H54 (cell line): ENCODE measurements around the gene CDC27.
"Not testable (repeated sequence)": the region's sequence is repeated elsewhere in the genome, so short reads cannot be mapped to it uniquely, and the experiment has no call there.

Experiments used
- DNase-seq: peaks from one replicate; pipeline ENCODE4 v3.0.0; 2011; ENCODE audit warnings: low spot score, mixed read lengths; ENCODE audit not compliant: insufficient read length
- FAIRE-seq: peaks from 3 replicates; lab custom pipeline; 2011; peaks lifted over from hg19 to GRCh38; lab: Jason Lieb, UNC
- POLR2A ChIP-seq: IDR thresholded peaks from 2 replicates; pipeline ENCODE4 v1.6.1; 2011; ENCODE audit warnings: low read depth, mild to moderate bottlenecking, low read length

The CDC27 gene

DNA sequence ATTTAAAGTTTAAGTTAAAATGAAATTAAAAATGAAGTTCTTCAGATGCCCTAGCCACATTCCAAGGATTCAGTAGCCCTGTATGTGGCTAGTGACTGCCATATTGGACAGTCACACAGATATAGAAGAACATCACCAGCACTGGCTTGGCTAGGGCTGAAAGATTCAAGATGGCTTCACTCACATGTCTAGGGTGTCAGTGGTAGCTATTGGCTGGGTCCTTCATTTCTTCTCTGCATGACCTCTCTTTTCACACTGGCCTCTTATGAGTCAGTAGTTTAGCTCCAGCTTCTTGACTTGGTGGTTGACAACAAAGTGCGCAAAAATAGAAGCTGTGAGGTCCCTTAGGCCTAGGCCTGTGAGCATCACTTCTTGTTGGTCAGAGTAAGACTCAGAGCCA is 1.7 kb upstream of the CDC27 start:
- no peak for FAIRE-seq

DNA sequence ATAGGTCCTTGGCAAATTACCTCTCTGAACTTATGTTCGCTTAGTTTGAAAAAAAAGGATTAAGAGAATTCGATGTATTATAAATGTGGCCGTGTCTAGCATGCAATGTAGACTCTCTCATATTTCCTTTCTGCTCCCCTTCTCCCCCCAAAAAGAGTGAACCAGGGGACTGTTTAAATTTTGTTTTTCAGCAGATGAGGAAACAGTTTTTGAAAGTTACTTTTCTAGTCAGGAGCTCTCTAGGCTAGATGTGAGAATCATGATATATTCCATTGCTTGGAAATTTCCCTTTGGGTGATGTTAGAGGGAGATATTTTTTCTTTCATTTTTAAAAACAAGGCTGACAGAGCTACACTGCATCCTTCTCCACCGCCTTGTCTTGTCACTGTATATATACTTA is 1.1 kb upstream of the CDC27 start:
- DNase-seq = no peak
- no peak for FAIRE-seq
- TF ChIP-seq POLR2A = no peak

More for the DNA sequence above, 1.7 kb upstream of the CDC27 start:
- DNase-seq = no peak
- TF ChIP-seq POLR2A = no peak

DNA sequence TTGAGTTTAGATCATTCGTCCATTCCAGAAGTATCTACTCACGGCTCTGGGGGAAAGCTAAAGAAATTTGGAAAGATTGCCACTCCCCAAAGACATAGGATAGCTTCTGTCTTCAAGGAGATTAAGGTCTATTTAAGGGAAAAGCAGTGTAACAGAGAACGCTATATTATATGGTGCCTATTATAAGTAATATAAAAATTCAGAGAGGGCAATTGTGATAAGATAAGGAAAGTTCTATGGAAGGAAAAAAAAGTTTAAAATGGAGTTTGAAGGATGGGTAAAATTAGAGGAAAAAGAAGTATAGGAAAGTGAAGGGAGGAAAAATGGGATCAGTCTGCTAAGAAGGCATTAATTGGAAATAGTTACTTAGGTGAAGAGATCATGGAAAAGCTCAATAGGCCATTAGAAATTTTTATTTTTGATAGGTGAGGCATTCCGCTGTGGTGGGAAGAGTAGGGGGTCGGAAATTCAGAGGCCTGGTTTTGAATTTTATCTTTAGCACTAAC is 690 bp upstream of the CDC27 start:
- no peak for DNase-seq
- no peak for FAIRE-seq
- no peak for TF ChIP-seq POLR2A

DNA sequence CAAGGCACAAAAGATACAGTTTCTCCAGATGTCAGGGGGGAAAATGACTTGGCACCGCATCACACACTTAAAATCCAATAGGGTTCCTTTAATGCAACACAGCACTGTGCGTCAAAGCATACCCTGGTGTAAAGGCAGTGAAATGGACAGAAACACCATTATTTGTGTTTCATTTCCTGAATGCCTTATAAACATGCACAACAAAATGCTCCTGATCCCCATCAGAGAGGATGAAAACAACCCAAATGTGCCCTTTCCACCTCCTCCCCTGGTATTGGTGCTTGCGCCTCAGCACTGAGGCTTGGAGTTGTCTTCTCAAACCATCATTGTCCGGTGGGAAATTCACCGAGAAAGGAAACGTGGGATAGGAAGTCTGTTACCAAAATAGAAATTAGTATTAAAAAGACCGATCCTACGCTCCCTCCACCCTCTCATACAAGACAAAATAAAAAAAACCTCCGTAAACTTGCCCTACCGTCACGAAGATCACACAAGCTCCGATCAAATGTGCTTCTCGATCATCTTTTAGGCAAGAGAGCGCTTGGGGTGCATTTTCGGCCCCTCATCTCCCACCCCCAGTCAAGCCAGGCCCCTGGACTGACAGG is 722 bp downstream of the CDC27 start:
- no peak for TF ChIP-seq POLR2A
- DNase-seq (peak; percentile 29), FAIRE-seq (no peak)

DNA sequence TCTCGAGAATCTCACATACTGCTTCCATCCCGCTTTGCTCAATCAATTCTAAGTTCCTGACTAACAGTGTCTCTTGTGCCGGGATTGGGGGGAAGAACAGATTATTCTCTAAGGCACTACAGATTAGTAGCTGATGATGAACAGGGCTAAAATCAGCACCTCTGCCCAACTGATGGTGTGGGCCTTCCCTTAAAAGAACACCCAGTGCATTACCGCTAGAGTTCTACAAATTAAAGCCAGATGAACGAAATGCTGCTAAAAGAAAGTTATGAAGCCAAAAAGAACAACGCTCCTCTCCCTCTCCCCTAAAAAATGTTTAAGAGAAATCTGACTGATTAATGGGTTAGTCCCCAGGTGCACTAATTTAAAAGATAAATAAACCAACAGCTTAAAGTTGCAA is 4.4 kb downstream of the CDC27 start:
- FAIRE-seq = no peak
- no peak for TF ChIP-seq POLR2A
- no peak for DNase-seq

DNA sequence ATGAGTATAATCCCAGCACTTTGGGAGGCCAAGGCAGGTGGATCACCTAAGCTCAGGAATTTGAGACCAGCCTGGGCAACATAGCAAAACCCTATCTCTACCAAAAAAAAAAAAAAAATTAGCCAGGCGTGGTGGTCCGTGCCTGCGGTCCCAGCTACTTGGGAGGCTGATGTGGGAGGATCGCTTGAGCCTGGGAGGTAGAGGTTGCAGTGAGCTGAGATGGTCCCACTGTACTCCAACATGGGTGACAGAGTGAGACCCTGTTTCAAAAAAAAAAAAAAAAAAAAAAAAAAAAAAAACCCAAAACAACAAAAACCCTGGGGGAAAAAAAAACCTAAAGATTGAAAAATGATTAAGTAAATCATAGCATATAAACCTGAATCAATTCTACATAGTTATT is 8.1 kb downstream of the CDC27 start:
- FAIRE-seq, DNase-seq: not testable (repeated sequence)

DNA sequence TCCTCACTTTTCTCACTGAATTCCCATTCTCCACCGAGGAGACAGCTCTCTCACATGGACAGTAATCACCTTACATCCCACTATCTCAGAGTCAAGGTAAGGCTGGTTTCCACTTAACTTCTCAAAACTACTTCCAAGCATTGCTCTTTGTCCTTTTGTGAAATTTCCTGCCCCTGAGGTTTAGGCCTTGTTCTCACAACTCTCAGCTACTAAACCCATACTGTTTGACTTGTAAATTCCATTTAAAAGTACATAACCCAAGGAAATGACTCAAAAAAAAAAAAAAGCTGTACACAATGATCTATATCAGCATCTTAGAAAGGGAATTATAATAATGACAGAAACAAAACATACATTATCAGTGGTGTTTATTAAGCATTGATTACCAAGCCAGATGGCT is 8.8 kb downstream of the CDC27 start:
- no peak for TF ChIP-seq POLR2A
- DNase-seq (no peak), FAIRE-seq (no peak)

DNA sequence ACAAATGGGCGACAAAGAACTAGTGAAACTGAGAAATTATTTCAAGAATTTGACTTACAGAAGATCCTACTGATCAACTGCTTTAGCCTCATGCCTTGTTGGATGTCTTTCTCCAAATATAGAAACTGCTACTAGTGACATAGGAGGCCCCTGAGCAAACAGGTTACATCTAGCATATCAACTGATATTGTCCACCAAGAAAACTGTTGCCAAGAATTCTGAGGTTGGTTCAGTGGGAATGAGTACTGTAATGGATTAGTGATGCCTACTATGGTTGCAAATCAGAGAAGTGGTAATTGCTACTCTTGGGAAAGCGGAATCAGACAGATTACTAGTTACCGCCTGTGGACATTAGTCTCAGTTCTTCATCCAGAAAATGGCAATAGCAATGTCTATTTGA is 10.0 kb downstream of the CDC27 start:
- DNase-seq (no peak), FAIRE-seq (no peak)

DNA sequence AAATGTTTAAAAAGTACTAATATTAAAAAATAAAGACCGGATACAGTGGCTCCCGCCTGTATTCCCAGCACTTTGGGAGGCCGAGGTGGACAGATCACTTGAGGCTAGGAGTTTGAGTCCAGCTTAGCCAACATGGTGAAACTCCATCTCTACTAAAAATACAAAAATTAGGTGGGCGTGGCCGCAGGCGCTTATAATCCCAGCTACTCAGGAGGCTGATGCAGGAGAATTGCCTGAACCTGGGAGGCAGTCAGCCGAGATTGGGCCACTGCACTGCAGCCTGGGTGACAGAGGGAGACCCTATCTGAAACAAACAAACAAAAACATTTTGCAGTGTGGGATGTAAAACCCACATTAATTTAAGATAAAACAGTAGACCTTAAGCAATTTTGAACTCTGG is 11.8 kb downstream of the CDC27 start:
- no peak for FAIRE-seq
- no peak for DNase-seq
- TF ChIP-seq POLR2A = no peak

More for the DNA sequence above, 10.0 kb downstream of the CDC27 start:
- TF ChIP-seq POLR2A = no peak

DNA sequence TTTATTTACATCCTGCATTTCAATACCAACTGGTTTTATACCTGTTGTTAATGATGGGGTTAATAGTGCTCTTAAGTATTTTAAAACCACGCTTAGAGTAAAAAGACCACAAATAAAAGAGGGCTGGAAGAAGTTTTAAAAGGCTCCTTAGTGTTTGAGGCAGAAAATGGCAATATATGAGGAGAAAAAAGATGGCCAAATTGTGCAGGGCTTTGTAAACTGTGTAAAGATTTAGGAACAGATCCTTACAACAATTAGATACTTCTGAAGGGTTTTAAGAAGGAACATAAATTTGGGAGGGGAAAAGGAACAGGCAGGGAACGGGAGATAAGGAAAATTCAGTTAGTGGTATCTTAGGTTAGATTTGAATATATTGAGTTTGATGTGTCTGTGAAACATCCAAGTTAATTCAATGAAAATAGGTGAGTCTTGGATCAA is 12.7 kb downstream of the CDC27 start:
- TF ChIP-seq POLR2A = no peak
- FAIRE-seq = no peak
- DNase-seq = no peak

DNA sequence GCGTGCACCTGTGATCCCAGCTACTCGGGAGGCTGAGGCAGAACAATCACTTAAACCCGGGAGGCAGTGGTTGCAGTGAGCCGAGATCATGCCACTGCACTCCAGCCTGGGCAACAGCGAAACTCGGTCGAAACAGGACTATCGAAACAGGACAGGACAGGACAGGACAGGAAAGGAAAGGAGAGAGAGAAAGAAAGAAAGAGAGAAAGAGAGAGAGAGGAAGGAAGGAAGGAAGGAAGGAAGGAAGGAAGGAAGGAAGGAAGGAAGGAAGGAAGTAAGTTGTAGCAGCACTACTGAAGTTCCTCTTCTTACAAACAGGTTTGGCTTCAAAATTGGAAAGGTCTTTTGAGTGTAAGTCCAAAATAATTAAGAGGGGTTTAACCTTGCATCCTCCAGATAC is 14.3 kb downstream of the CDC27 start:
- not testable (repeated sequence) for FAIRE-seq, DNase-seq

DNA sequence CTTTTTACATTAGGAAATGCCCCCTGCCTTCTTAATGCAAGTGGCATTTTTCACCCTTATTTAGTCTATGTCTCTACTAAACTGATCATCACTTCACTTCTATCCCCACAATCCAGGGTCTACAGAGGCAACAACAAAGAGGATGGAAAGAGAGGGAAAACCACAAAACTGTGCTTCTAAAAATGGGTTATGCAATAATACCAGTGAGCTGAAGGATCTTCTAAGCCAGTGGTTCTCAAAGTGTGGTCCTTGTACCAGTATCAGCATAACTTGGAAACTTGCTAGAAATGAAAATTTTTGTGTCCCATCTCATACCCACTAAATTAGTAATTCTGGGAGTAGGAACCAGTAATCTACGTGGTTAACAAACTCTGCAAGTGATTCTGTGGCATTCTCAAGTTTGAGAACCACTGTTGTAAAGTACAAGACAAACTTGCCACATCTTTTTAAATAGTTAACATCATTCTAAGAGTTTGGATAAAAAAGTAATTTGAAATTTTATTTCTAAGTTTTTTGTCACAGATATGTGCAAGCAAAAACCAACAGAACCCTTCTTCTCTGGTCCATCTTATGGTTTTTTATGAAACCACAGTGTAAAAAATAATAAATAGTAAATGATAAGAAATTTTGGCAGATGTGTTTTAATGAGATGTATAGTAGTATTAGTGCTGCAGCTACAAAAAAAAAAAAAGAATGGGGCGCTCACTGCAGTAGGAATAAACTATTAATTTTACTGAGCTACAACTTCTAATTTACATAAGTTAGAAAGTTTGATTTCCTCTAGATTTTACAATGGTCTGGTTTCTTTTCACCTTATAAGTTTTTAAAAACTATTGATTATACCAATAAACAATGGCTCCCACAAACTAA is 16.2 kb downstream of the CDC27 start:
- FAIRE-seq (no peak), DNase-seq (no peak)
- no peak for TF ChIP-seq POLR2A

DNA sequence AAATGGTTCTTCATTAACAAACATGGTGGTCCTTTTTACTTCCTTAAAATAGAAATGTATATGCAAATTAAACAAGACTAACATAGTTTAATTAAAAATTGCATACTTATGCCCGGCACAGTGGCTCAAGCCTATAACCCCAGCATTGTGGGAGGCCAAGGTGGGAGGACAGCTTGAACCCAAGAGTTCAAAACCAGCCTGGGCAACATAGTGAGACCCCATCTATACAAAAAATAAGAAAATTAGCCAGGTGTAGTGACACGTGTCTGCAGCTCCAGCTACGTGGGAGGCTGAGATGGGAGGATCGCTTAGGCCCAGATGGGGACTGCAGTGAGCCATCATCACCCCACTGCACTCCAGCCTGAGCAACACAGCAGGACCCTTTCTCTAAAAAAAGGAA is 18.4 kb downstream of the CDC27 start:
- FAIRE-seq (no peak), DNase-seq (no peak)
- no peak for TF ChIP-seq POLR2A

DNA sequence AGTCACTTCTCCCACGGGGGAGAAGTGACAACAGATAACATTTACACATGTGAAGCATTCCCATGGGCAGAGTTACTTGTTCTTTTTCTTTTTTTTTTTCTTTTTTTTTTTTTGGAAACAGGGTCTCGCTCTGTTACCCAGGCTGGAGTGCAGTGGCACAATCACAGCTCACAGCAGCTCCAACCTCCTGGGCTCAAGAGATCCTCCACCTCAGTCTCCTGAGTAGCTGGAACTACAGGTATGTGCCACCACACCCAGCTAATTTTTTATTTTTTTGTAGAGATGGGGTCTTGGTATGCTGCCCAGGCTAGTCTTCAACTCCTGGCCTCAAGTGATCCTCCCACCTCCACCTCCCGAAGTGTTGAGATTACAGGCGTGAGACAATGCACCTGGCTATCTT is 20.2 kb downstream of the CDC27 start:
- not testable (repeated sequence) for DNase-seq, FAIRE-seq

DNA sequence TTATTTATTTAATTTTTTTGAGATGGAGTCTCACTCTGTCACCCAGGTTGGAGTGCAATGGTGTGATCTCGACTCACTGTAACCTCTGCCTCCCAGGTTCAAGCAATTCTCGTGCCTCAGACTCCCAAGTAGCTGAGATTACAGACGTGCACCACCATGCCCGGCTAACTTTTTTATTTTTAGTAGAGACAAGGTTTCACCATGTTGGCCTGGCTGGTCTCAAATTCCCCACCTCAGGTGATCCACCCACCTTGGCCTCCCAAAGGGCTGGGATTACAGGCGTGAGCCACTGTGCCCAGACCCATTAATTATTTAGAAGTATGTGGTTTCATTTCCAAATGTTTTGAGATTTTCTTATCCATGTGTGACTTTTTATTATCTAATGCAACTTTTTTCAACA is 22.2 kb downstream of the CDC27 start:
- DNase-seq, FAIRE-seq: not testable (repeated sequence)
